HepG2 (cell line): ENCODE results near the gene ZBTB46. TPM values are rescaled to one million over a fixed set of nuclear protein-coding genes. Genes with fewer than 3 reads are reported as not detected.
A peak's percentile ranks its signal among the peaks of the same experiment; 100 is the strongest.

Source experiments
- CBFB ChIP-seq: sonication (generic); formaldehyde crosslinking; IDR thresholded peaks from 2 replicates; pipeline ENCODE4 v1.4.0; 2020; ENCODE audit warnings: missing genetic modification reagents
- NFIB ChIP-seq: sonication (generic); formaldehyde crosslinking; IDR thresholded peaks from 2 replicates; pipeline ENCODE4 v1.9.0; 2021; ENCODE audit warnings: missing genetic modification reagents, mild to moderate bottlenecking, borderline replicate concordance
- PCBP2 ChIP-seq: fragments of 200-400 bp; formaldehyde crosslinking; optimal IDR thresholded peaks from 2 replicates; pipeline ENCODE3; 2018; ENCODE audit warnings: low read length, low read depth; ENCODE audit not compliant: poor library complexity, severe bottlenecking
- PHB2 ChIP-seq: fragments of 450-650 bp; IDR thresholded peaks from 2 replicates; pipeline ENCODE4 v1.6.1; 2018; ENCODE audit not compliant: partially characterized antibody
- POLR2G ChIP-seq: fragments of 200-400 bp; formaldehyde crosslinking; IDR thresholded peaks from 2 replicates; pipeline ENCODE4 v1.6.1; 2018; ENCODE audit warnings: mild to moderate bottlenecking, low read depth, low read length, moderate library complexity
- PRDM10 ChIP-seq: sonication (generic); formaldehyde crosslinking; IDR thresholded peaks from 2 replicates; pipeline ENCODE4 v1.4.0; 2020; ENCODE audit warnings: low read depth, missing genetic modification reagents
- TBX2 ChIP-seq: sonication (generic); formaldehyde crosslinking; IDR thresholded peaks from 2 replicates; pipeline ENCODE4 v1.5.0; 2020; ENCODE audit warnings: missing genetic modification reagents, mild to moderate bottlenecking, borderline replicate concordance
- ZBTB26 ChIP-seq: IDR thresholded peaks from 2 replicates; pipeline ENCODE4 v1.6.1; 2016; ENCODE audit warnings: missing compliant biosample characterization, missing genetic modification reagents, borderline replicate concordance
- ZFP36L1 ChIP-seq: sonication (generic); formaldehyde crosslinking; IDR thresholded peaks from 2 replicates; pipeline ENCODE4 v1.8.0; 2022; ENCODE audit warnings: mild to moderate bottlenecking, missing genetic modification reagents, moderate library complexity
- ZFP91 ChIP-seq: sonication (generic); formaldehyde crosslinking; IDR thresholded peaks from 2 replicates; pipeline ENCODE4 v1.9.0; 2022; ENCODE audit warnings: missing genetic modification reagents, mild to moderate bottlenecking, borderline replicate concordance
- ZNF18 ChIP-seq: sonication (generic); formaldehyde crosslinking; IDR thresholded peaks from 2 replicates; pipeline ENCODE4 v1.8.0; 2022; ENCODE audit warnings: mild to moderate bottlenecking, missing genetic modification reagents; ENCODE audit not compliant: insufficient replicate concordance
- ZNF280B ChIP-seq: sonication (generic); formaldehyde crosslinking; IDR thresholded peaks from 2 replicates; pipeline ENCODE4 v1.5.0; 2020; ENCODE audit warnings: missing genetic modification reagents, mild to moderate bottlenecking, borderline replicate concordance
- ZNF512 ChIP-seq: sonication (generic); formaldehyde crosslinking; IDR thresholded peaks from 2 replicates; pipeline ENCODE4 v1.4.0; 2020; ENCODE audit warnings: mild to moderate bottlenecking, missing genetic modification reagents
- ZNF710 ChIP-seq: sonication (generic); formaldehyde crosslinking; IDR thresholded peaks from 2 replicates; pipeline ENCODE4 v1.5.0; 2020; ENCODE audit warnings: mild to moderate bottlenecking, missing genetic modification reagents, borderline replicate concordance
- polyA plus RNA-seq, 8 experiments: library from polyadenylated mRNA; depleted of rRNA in 3 of 8; stranded (reverse) in 7 of 8; unstranded in 1 of 8; fragments of >200 nt; fragmentation: Illumina TruSeq in 4 of 8; extraction: Trizol in 4 of 8; gene quantifications; 2 replicates each; pipeline versions ENCODE4 v1.2.1 to v1.2.3, GENCODE V29; 2011 to 2016; ENCODE audit warnings: low read depth in 4 of 8, missing spikeins in 1 of 8, mixed read lengths in 1 of 8; ENCODE audit not compliant: insufficient read depth in 1 of 8
- total RNA-seq, 5 experiments: library from RNA; depleted of rRNA; stranded (reverse); fragments of >200 nt; fragmentation: Illumina TruSeq; extraction: Trizol; gene quantifications; 2 replicates each; pipeline ENCODE4 v1.2.3, GENCODE V29; 2016; ENCODE audit warnings: low read depth in 1 of 5

The ZBTB46 gene
- total and polyA plus RNA-seq, 2 of the 13 experiments (the other 11 are each of a cell fraction or from before 2014, with no cell fraction given): 1.6 to 13.5 TPM

GRCh38 chr20:63738687-63739129 lies 92.4 kb downstream of the ZBTB46 start (continued):
- TF ChIP-seq ZNF280B (CRISPR knock-in tag) (no peak), TBX2 (CRISPR knock-in tag) (no peak), ZNF710 (CRISPR knock-in tag) (no peak), POLR2G (peak; percentile 1; the same call in 1 of the 2 replicates), ZFP91 (CRISPR knock-in tag) (peak; percentile 54; the same call in 1 of the 2 replicates), ZNF512 (CRISPR knock-in tag) (peak; percentile 60; the same call in 1 of the 2 replicates), ZBTB26 (CRISPR knock-in tag) (no peak), PRDM10 (CRISPR knock-in tag) (0 out of 2 replicates have a peak, but pooled peaks have one; percentile 17), CBFB (CRISPR knock-in tag) (no peak), PHB2 (no peak), ZNF18 (peak; percentile 20), PCBP2 (peak; percentile 15), ZFP36L1 (CRISPR knock-in tag) (no peak), NFIB (CRISPR knock-in tag) (0 out of 2 replicates have a peak, but pooled peaks have one; percentile 86)
